ENCODE measurements around the gene CHRNA3.

The CHRNA3 gene

GRCh38 chr15:78550815-78551214 is 70.0 kb downstream of the CHRNA3 start:
- DNase-seq, result no peak

GRCh38 chr15:78550194-78550593 is 70.6 kb downstream of the CHRNA3 start:
- DNase-seq, result no peak
